H9 (cell line): ENCODE results near the gene OR51V1. TPM values are rescaled to one million over a fixed set of nuclear protein-coding genes. Genes with fewer than 3 reads are reported as not detected.

Experiments used
- DNase-seq: peaks from one replicate; pipeline ENCODE4 v3.0.0-alpha.2; 2017
- H2AFZ ChIP-seq: one replicate; pipeline ENCODE4 v1.6.1; 2013; ENCODE audit warnings: mild to moderate bottlenecking, low read length, control low read depth, moderate library complexity
- H2AK5ac ChIP-seq: 2 replicates; pipeline ENCODE4 v1.6.1; 2013; ENCODE audit warnings: low read length, control low read depth, mixed read lengths; ENCODE audit not compliant: insufficient read length
- H2BK120ac ChIP-seq: one replicate; pipeline ENCODE4 v1.6.1; 2013; ENCODE audit warnings: low read depth, mild to moderate bottlenecking, low read length, control low read depth, inconsistent platforms; ENCODE audit not compliant: poor library complexity, severe bottlenecking
- H2BK12ac ChIP-seq: 2 replicates; pipeline ENCODE4 v1.6.1; 2013; ENCODE audit warnings: low read length, control low read depth, mixed read lengths, low read depth; ENCODE audit not compliant: insufficient read length
- H2BK15ac ChIP-seq: 2 replicates; pipeline ENCODE4 v1.6.1; 2013; ENCODE audit warnings: low read depth, low read length, control low read depth
- H2BK20ac ChIP-seq: one replicate; pipeline ENCODE4 v1.6.1; 2013; ENCODE audit warnings: low read depth, mild to moderate bottlenecking, low read length, control low read depth, inconsistent platforms; ENCODE audit not compliant: poor library complexity, severe bottlenecking
- H2BK5ac ChIP-seq: 2 replicates; pipeline ENCODE4 v1.6.1; 2013; ENCODE audit warnings: low read length, control low read depth, mixed read lengths; ENCODE audit not compliant: insufficient read length
- H3K14ac ChIP-seq: 2 replicates; pipeline ENCODE4 v1.6.1; 2013; ENCODE audit warnings: low read length, control low read depth; ENCODE audit not compliant: insufficient read depth
- H3K18ac ChIP-seq: 2 replicates; pipeline ENCODE4 v1.6.1; 2013; ENCODE audit warnings: low read depth, mild to moderate bottlenecking, mixed read lengths, low read length, control low read depth; ENCODE audit not compliant: insufficient read length
- H3K23ac ChIP-seq: 2 replicates; pipeline ENCODE4 v1.6.1; 2013; ENCODE audit warnings: low read length, control low read depth, mixed read lengths, low read depth; ENCODE audit not compliant: insufficient read length
- H3K23me2 ChIP-seq: 2 replicates; pipeline ENCODE4 v1.6.1; 2013; ENCODE audit warnings: low read depth, mild to moderate bottlenecking, mixed read lengths, low read length, control low read depth; ENCODE audit not compliant: insufficient read length, poor library complexity, severe bottlenecking
- H3K27ac ChIP-seq: 2 replicates; pipeline ENCODE4 v1.5.1; 2013; ENCODE audit warnings: low read length, control low read depth, mixed read lengths, low read depth; ENCODE audit not compliant: insufficient read length
- H3K27me3 ChIP-seq: 2 replicates; pipeline ENCODE4 v1.6.1; 2013; ENCODE audit warnings: low read length, control low read depth, inconsistent platforms; ENCODE audit not compliant: insufficient read depth
- H3K4ac ChIP-seq: 2 replicates; pipeline ENCODE4 v1.6.1; 2013; ENCODE audit warnings: low read depth, mild to moderate bottlenecking, control low read depth, inconsistent platforms, low read length, moderate library complexity
- H3K4me1 ChIP-seq: 2 replicates; pipeline ENCODE4 v1.6.1; 2013; ENCODE audit warnings: low read length, control low read depth, inconsistent platforms; ENCODE audit not compliant: insufficient read depth
- H3K4me2 ChIP-seq: 2 replicates; pipeline ENCODE4 v1.6.1; 2013; ENCODE audit warnings: low read length, control low read depth, mixed read lengths; ENCODE audit not compliant: insufficient read length, insufficient read depth
- H3K56ac ChIP-seq: 2 replicates; pipeline ENCODE4 v1.6.1; 2013; ENCODE audit warnings: low read depth, mild to moderate bottlenecking, mixed read lengths, low read length, control low read depth; ENCODE audit not compliant: insufficient read length
- H3K79me1 ChIP-seq: 2 replicates; pipeline ENCODE4 v1.6.1; 2013; ENCODE audit warnings: low read depth, mild to moderate bottlenecking, moderate library complexity, low read length, control low read depth, inconsistent platforms; ENCODE audit not compliant: insufficient read depth, poor library complexity, severe bottlenecking
- H3K79me2 ChIP-seq: 2 replicates; pipeline ENCODE4 v1.6.1; 2013; ENCODE audit warnings: low read length, control low read depth, inconsistent platforms; ENCODE audit not compliant: insufficient read depth
- H3K9ac ChIP-seq: 2 replicates; pipeline ENCODE4 v1.6.1; 2013; ENCODE audit warnings: low read length, control low read depth, mixed read lengths; ENCODE audit not compliant: insufficient read length; ENCODE audit errors: extremely low read depth
- H3K9me3 ChIP-seq: one replicate; pipeline ENCODE4 v1.6.1; 2013; ENCODE audit warnings: low read depth, low read length, inconsistent platforms; ENCODE audit not compliant: control insufficient read depth
- H3T11ph ChIP-seq: one replicate; pipeline ENCODE4 v1.6.1; 2013; ENCODE audit warnings: mild to moderate bottlenecking, low read length, control low read depth, inconsistent platforms
- H4K20me1 ChIP-seq: one replicate; pipeline ENCODE4 v1.6.1; 2013; ENCODE audit not compliant: control insufficient read depth, insufficient read length, insufficient read depth
- H4K5ac ChIP-seq: 2 replicates; pipeline ENCODE4 v1.6.1; 2013; ENCODE audit warnings: low read depth, mild to moderate bottlenecking, mixed read lengths, low read length, control low read depth; ENCODE audit not compliant: insufficient read length
- H4K8ac ChIP-seq: replicated peaks from 2 replicates; pipeline ENCODE4 v1.6.1; 2013; ENCODE audit warnings: low read length, control low read depth, mixed read lengths, low read depth; ENCODE audit not compliant: insufficient read length
- H4K91ac ChIP-seq: 2 replicates; pipeline ENCODE4 v1.6.1; 2013; ENCODE audit warnings: low read depth, mild to moderate bottlenecking, moderate library complexity, mixed read lengths, low read length, control low read depth; ENCODE audit not compliant: insufficient read length
- H3K27ac Mint-ChIP-seq, 3 experiments: 2 replicates in 2 of 3; 3 replicates in 1 of 3; pipeline ENCODE4 v1.8.0; 2020 to 2021; ENCODE audit warnings: mixed read lengths in 3 of 3, mild to moderate bottlenecking in 1 of 3, moderate library complexity in 1 of 3
- H3K27me3 Mint-ChIP-seq: 2 replicates; pipeline ENCODE4 v1.8.0; 2021; ENCODE audit warnings: low read depth, mild to moderate bottlenecking, moderate library complexity, mixed read lengths
- H3K36me3 Mint-ChIP-seq, 3 experiments: 2 replicates in 2 of 3; 3 replicates in 1 of 3; pipeline ENCODE4 v1.8.0; 2020 to 2021; ENCODE audit warnings: low read depth in 3 of 3, mixed read lengths in 3 of 3; ENCODE audit not compliant: insufficient read depth in 1 of 3
- H3K4me1 Mint-ChIP-seq, 2 experiments: 2 replicates each; pipeline ENCODE4 v1.8.0; 2020; ENCODE audit warnings: mixed read lengths in 2 of 2
- H3K4me3 Mint-ChIP-seq, 2 experiments: 2 replicates in 1 of 2; 3 replicates in 1 of 2; pipeline ENCODE4 v1.8.0; 2020 to 2021; ENCODE audit warnings: mild to moderate bottlenecking in 2 of 2, mixed read lengths in 2 of 2, moderate library complexity in 1 of 2
- H3K9me3 Mint-ChIP-seq, 2 experiments: 2 replicates in 1 of 2; 3 replicates in 1 of 2; pipeline ENCODE4 v1.8.0; 2020; ENCODE audit warnings: mild to moderate bottlenecking in 2 of 2, mixed read lengths in 2 of 2, moderate library complexity in 1 of 2
- CTCF ChIP-seq: fragments of 200-600 bp; sonication (generic); conservative IDR thresholded peaks from 3 replicates; pipeline ENCODE4 v1.8.0; 2021; ENCODE audit warnings: antibody characterized with exemption, mild to moderate bottlenecking
- WGBS: extraction: QIAGEN DNeasy Blood & Tissue Kit; methylation state at CpG from one replicate; pipeline ENCODE4 v1.1.7; 2013; ENCODE audit warnings: missing lambda C conversion rate, low lambda C conversion rate, mixed read lengths; ENCODE audit not compliant: insufficient read length; ENCODE audit errors: extremely low coverage; 5-methylcytosine and 5-hydroxymethylcytosine counted together
- total RNA-seq: library from RNA; stranded (reverse); gene quantifications from 2 replicates; pipeline ENCODE4 v1.2.1, GENCODE V29; 2021

The OR51V1 gene
- total RNA-seq, 1 experiment from 2014 or later: not detected

GRCh38 chr11:5227681-5228080 lies 27.2 kb upstream of the OR51V1 start:
- no peak overlapping the region for H4K91ac ChIP-seq
- WGBS: no CpG with 5 or more reads among the region's 1 CpG
- no peaks in the 10 kb centered on the region for H3K27me3 ChIP-seq
- no peaks in the 10 kb centered on the region for H3K4me1 ChIP-seq
- no peaks in the 10 kb centered on the region for H3K79me2 ChIP-seq
- H2BK15ac ChIP-seq: no peak overlapping the region
- H4K20me1 ChIP-seq: no peaks in the 10 kb centered on the region
- no peak overlapping the region for H3T11ph ChIP-seq
- H2BK12ac ChIP-seq: no peak overlapping the region
- H3K9me3 ChIP-seq: no peaks in the 10 kb centered on the region
- H3K23me2 ChIP-seq: no peaks in the 10 kb centered on the region
- no peak overlapping the region for H2BK5ac ChIP-seq
- Mint-ChIP-seq H3K4me1 (no peaks in the 10 kb centered on the region), H3K36me3 (no peaks in the 10 kb centered on the region), H3K4me3 (no peak overlapping the region), H3K9me3 (no peaks in the 10 kb centered on the region), H3K27me3 (no peaks in the 10 kb centered on the region), H3K27ac (no peak overlapping the region)
- H3K27ac ChIP-seq: no peak overlapping the region
- no peak overlapping the region for H4K8ac ChIP-seq
- H2BK20ac ChIP-seq: no peak overlapping the region
- H3K23ac ChIP-seq: no peak overlapping the region
- H3K4me2 ChIP-seq: no peak overlapping the region
- no peak overlapping the region for H4K5ac ChIP-seq
- no peak for TF ChIP-seq CTCF
- no peak overlapping the region for H3K18ac ChIP-seq
- H3K56ac ChIP-seq: no peak overlapping the region
- no peak overlapping the region for H3K14ac ChIP-seq
- no peak overlapping the region for H2BK120ac ChIP-seq
- no peak overlapping the region for H3K4ac ChIP-seq
- no peak overlapping the region for H2AFZ ChIP-seq
- no peak overlapping the region for H2AK5ac ChIP-seq
- H3K9ac ChIP-seq: no peak overlapping the region
- no peaks in the 10 kb centered on the region for H3K79me1 ChIP-seq
- DNase-seq: no peak
